ENCODE measurements around the gene CACNA1C. TPM values are rescaled to one million over a fixed set of nuclear protein-coding genes. Genes with fewer than 3 reads are reported as not detected.

CACNA1C gene
- polyA plus RNA-seq, 1 of the 3 experiments (the other 2 are of a cell fraction) = 1.5 TPM

DNA sequence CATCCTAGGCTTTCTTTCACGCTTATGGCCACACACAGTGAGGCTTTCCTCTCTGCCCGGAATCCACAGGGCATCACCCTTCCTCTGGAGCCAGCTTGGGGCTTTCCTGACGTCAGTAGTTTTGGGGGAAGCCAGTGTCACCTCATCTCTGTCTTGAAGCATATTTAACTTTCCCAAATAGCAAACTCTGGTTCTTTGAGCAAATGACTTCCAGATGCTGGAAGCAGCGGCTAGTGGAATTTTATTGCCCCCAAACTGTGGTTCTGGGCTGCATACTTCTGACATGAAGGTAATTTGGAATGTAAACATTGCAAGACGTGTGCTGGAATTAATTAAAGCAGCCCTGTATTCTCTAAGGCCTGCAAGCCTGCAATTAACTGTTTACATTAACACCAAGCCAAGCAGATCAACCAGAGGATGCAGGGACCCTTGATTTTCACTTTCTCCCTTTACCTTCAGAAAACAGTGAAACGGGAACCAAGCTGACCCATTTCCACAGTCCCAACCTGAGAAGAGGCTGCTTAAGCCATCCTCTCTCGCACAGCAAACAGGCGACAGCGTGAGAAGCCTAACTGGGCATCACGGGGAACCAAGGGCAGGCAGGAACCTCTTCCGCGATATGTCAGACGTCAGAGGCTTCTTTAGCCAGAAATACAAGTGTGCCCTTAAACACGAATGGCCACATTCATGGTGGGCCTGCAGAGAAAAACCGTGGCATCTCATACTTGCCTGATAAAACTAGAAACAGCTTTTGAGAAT, 258.4 kb downstream of the CACNA1C start:
- Histone ChIP-seq H3K9me3 (peaks cover 9% of the 10 kb centered on the region; the same call in 1 of the 2 replicates), H3K27ac (ENCODE audit: low read depth in 2 of 2, low read length in 1 of 2) (peak overlapping the region; percentile 9 to 39; a peak in 3 of 4 replicates), H3F3A (replicated peaks; ENCODE audit: insufficient read depth) (no peaks in the 10 kb centered on the region), H3K4me1 (ENCODE audit: control insufficient read depth in 1 of 2, insufficient read depth in 2 of 2, low read depth in 1 of 2, low read length in 1 of 2) (peaks cover 11 to 28% of the 10 kb centered on the region in 2 experiments; a peak in 3 of 4 replicates), H3K79me2 (ENCODE audit: insufficient read depth) (no peaks in the 10 kb centered on the region), H3K9me2 (no peaks in the 10 kb centered on the region), H2AFZ (ENCODE audit: low read depth) (no peak overlapping the region), H3K9ac (no peak overlapping the region), H3K4me3 (ENCODE audit: low read depth in 2 of 2, low read length in 1 of 2) (no peak overlapping the region; a peak in 1 of 4 replicates), H3K4me2 (peak overlapping the region; percentile 53; the same call in 1 of the 2 replicates), H3K36me3 (replicated peaks in 1 of 2; ENCODE audit: control insufficient read depth in 1 of 2, insufficient read depth in 2 of 2, low read length in 1 of 2) (no peaks in the 10 kb centered on the region), H3K27me3 (ENCODE audit: insufficient read depth) (no peaks in the 10 kb centered on the region), H4K20me1 (ENCODE audit: insufficient read depth) (no peaks in the 10 kb centered on the region)
- no peak for DNase-seq
- ChIA-PET CTCF (interaction anchor here (1.7 kb wide), 1 partner anchor 84 kb away, joined by 3 read pairs; no protein-coding TSS in a partner anchor), POLR2A (no interaction called here)
- whole genome bisulfite sequencing (ENCODE audit: low lambda C conversion rate) = 63% methylated on average over 15 of the region's 15 CpGs
- TF ChIP-seq RCOR1 (IDR thresholded peaks at IDR 0.05; ENCODE audit: low read length) (0 out of 2 replicates have a peak, but pooled peaks have one; percentile 41), POLR2AphosphoS5 (IDR thresholded peaks at IDR 0.05; ENCODE audit: low read depth, low read length) (peak; percentile 56; the same call in 1 of the 2 replicates), MXI1 (IDR thresholded peaks at IDR 0.05; ENCODE audit: low read depth, low read length) (no peak), TCF12 (IDR thresholded peaks at IDR 0.05) (peak; percentile 96), GABPA (IDR thresholded peaks at IDR 0.05; ENCODE audit: low read depth) (no peak)
- TF ChIP-seq, protein P1, sequence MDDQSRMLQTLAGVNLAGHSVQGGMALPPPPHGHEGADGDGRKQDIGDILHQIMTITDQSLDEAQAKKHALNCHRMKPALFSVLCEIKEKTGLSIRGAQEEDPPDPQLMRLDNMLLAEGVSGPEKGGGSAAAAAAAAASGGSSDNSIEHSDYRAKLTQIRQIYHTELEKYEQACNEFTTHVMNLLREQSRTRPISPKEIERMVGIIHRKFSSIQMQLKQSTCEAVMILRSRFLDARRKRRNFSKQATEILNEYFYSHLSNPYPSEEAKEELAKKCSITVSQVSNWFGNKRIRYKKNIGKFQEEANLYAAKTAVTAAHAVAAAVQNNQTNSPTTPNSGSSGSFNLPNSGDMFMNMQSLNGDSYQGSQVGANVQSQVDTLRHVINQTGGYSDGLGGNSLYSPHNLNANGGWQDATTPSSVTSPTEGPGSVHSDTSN (IDR thresholded peaks at IDR 0.05) = 0 out of 2 replicates have a peak, but pooled peaks have one; percentile 34

DNA sequence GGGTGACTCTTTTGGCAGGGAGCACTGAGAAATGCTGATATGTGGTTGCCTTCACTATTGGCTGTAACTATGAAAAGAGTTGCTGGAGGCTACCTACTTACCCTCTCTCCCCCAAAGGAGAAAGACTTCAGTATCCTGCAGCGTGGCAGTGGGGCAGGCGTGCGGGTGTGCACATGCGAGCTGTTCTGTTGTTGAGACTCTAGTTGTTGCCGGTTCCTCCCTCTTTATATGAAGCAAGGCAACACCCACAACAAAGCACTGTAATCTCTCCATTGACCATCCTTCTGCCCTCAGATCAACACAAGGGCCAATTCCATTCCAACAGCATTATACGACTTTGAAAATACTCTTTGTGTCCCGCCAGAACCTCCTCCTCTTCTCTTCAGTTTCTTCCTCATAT, 259.4 kb downstream of the CACNA1C start:
- no peaks in the 10 kb centered on the region for H3F3A ChIP-seq (replicated peaks; ENCODE audit: insufficient read depth)
- H3K27ac ChIP-seq (ENCODE audit: low read depth in 2 of 2, low read length in 1 of 2) = no peak overlapping the region
- peaks cover 11 to 28% of the 10 kb centered on the region in 2 experiments; a peak in 3 of 4 replicates for H3K4me1 ChIP-seq (ENCODE audit: control insufficient read depth in 1 of 2, insufficient read depth in 2 of 2, low read depth in 1 of 2, low read length in 1 of 2)
- peaks cover 9% of the 10 kb centered on the region; the same call in 1 of the 2 replicates for H3K9me3 ChIP-seq
- no peaks in the 10 kb centered on the region for H3K9me2 ChIP-seq
- 91% methylated on average over 7 of the region's 7 CpGs for WGBS (ENCODE audit: low lambda C conversion rate)
- DNase-seq = no peak
- no peak overlapping the region for H3K4me3 ChIP-seq (ENCODE audit: low read depth in 2 of 2, low read length in 1 of 2)
- TF ChIP-seq YY1 (IDR thresholded peaks at IDR 0.05; ENCODE audit: low read depth) = no peak
- TF ChIP-seq, protein P2, sequence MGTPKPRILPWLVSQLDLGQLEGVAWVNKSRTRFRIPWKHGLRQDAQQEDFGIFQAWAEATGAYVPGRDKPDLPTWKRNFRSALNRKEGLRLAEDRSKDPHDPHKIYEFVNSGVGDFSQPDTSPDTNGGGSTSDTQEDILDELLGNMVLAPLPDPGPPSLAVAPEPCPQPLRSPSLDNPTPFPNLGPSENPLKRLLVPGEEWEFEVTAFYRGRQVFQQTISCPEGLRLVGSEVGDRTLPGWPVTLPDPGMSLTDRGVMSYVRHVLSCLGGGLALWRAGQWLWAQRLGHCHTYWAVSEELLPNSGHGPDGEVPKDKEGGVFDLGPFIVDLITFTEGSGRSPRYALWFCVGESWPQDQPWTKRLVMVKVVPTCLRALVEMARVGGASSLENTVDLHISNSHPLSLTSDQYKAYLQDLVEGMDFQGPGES (IDR thresholded peaks at IDR 0.05; ENCODE audit: low read depth, low read length) = no peak
- no peak for TF ChIP-seq ELF1 (IDR thresholded peaks at IDR 0.05)
- no peak for TF ChIP-seq CHD2 (IDR thresholded peaks at IDR 0.05; ENCODE audit: low read length, partially characterized antibody)
- no peak for TF ChIP-seq SMC3 (IDR thresholded peaks at IDR 0.05; ENCODE audit: low read depth, low read length)
- no peak for TF ChIP-seq TCF12 (IDR thresholded peaks at IDR 0.05)
- TF ChIP-seq POLR2AphosphoS5 (IDR thresholded peaks at IDR 0.05; ENCODE audit: low read depth, low read length) = no peak
- TF ChIP-seq, protein P3, sequence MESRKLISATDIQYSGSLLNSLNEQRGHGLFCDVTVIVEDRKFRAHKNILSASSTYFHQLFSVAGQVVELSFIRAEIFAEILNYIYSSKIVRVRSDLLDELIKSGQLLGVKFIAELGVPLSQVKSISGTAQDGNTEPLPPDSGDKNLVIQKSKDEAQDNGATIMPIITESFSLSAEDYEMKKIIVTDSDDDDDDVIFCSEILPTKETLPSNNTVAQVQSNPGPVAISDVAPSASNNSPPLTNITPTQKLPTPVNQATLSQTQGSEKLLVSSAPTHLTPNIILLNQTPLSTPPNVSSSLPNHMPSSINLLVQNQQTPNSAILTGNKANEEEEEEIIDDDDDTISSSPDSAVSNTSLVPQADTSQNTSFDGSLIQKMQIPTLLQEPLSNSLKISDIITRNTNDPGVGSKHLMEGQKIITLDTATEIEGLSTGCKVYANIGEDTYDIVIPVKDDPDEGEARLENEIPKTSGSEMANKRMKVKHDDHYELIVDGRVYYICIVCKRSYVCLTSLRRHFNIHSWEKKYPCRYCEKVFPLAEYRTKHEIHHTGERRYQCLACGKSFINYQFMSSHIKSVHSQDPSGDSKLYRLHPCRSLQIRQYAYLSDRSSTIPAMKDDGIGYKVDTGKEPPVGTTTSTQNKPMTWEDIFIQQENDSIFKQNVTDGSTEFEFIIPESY (IDR thresholded peaks at IDR 0.05; ENCODE audit: borderline replicate concordance, low read depth) = no peak
- no peak for TF ChIP-seq MEF2A (IDR thresholded peaks at IDR 0.05; ENCODE audit: borderline replicate concordance, low read depth)
- no peak for TF ChIP-seq FOXM1 (IDR thresholded peaks at IDR 0.05; ENCODE audit: low read depth)
- TF ChIP-seq, protein P4, sequence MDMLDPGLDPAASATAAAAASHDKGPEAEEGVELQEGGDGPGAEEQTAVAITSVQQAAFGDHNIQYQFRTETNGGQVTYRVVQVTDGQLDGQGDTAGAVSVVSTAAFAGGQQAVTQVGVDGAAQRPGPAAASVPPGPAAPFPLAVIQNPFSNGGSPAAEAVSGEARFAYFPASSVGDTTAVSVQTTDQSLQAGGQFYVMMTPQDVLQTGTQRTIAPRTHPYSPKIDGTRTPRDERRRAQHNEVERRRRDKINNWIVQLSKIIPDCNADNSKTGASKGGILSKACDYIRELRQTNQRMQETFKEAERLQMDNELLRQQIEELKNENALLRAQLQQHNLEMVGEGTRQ (IDR thresholded peaks at IDR 0.05; ENCODE audit: borderline replicate concordance, low read depth, low read length) = no peak
- TF ChIP-seq RCOR1 (IDR thresholded peaks at IDR 0.05; ENCODE audit: low read length) = no peak
- H2AFZ ChIP-seq (ENCODE audit: low read depth) = no peak overlapping the region
- CTCF ChIA-PET = interaction anchor here (0.9 to 1.7 kb wide), 2 partner anchors 15 to 83 kb away, joined by 3 read pairs; no protein-coding TSS in a partner anchor
- no peaks in the 10 kb centered on the region for H3K27me3 ChIP-seq (ENCODE audit: insufficient read depth)
- H3K36me3 ChIP-seq (replicated peaks in 1 of 2; ENCODE audit: control insufficient read depth in 1 of 2, insufficient read depth in 2 of 2, low read length in 1 of 2) = no peaks in the 10 kb centered on the region
- no peaks in the 10 kb centered on the region for H4K20me1 ChIP-seq (ENCODE audit: insufficient read depth)
- H3K79me2 ChIP-seq (ENCODE audit: insufficient read depth) = no peaks in the 10 kb centered on the region
- no peak overlapping the region for H3K4me2 ChIP-seq
- POLR2A ChIA-PET = no interaction called here
- H3K9ac ChIP-seq = no peak overlapping the region
